NCI-H748 (cell line): Measurements from ENCODE around the gene IL36B.
A peak's percentile ranks its signal among the peaks of the same experiment; 100 is the strongest.

Source experiments
- DNase-seq: peaks from one replicate; lab custom pipeline; 2025; ENCODE audit not compliant: unreplicated experiment; lab: John Stamatoyannopoulos, UW

The IL36B gene

DNA sequence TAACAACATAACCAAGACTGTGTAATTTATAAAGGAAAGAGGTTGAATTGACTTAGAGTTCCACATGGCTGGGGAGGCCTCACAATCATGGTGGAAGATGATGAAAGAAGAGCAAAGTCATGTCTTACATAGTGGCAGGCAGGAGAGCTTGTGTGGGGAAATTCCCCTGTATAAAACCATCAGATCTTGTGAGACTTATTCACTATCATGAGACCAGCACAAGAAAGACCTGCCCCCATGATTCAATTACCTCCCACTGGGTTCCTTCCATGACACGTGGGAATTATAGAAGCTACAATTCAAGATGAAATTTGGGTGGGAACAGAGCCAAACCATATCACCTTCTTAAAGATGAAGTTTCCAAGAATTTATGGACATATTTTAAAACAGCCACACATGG lies 3.9 kb upstream of the IL36B start:
- DNase-seq: no peak

DNA sequence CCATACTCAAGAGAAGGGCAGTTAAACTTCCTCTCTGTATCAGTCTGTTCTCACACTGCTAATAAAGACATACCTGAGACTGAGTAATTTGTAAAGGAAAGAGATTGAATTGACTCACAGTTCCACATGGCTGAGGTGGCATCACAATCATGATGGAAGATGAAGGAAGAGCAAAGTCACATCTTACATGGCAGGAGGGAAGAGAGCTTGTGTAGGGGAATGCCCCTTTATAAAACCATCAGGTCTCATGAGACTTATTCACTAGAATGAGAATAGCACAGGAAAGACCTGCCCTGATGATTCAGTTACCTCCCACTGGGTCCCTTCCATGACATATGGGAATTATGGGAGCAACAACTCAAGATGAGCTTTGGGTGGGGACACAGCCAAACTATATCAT lies 1.4 kb upstream of the IL36B start:
- no peak for DNase-seq

DNA sequence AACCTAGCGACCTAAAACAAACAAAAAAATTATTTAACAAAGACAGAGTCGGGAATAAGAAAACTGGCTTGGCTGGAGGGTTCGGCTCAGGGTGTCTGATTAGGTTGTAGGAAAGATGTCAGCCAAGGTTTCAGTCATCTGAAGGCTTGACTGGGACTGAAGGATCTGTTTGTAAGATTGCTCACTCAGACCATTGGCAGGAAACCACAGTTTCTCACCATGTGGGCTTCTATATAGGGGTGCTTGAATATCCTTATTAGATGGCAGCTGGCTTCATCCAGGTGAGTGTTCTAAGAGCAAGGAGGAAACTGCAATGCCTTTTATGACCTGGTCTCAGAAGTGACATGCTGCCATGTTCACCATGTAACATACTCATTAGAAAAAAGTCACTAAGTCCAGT lies 999 bp upstream of the IL36B start:
- no peak for DNase-seq

DNA sequence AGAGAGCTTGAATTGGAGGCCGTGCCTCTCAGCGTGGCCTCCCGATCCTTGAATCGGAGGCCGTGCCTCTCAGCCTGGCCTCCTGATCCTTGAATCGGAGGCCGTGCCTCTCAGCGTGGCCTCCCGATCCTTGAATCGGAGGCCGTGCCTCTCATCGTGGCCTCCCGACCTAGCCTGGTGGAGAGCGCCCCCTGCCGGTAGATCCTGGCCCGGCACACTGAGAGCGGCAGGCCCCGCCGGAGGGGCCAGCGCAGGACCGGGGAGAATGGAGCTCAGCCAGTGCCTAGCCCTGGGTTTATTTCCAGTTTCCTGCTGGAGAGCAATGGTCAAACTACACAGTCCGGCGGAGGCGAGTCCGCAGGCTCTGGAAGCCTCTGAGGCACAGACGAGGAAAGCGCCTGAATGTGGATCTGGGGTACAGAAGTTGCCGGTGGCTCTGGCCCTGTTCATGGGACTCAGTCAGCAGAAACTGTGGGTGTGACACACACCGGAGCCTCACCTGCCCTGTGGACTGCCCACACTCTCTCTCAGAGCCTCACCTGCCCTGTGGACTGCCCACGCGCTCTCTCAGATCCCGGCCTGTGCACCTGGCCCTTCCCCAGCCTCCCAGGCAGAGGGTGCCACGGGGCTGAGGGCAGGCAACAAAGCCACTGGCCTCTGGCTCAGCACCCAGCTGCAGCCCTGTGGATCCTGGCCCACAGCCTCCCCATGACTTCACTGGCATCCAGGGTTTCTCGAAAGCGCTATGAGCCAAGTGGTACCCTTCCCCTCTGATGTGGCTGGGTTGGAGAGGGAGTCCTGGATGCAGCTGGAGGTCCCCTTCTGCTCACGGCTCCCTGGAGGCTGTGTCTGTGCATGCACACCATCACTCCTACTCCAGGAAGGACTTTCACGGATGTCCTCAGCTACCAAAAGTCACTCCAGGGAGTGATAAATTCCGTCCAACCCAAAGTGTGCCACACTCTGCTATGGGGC lies 1.5 kb downstream of the IL36B start:
- DNase-seq: no peak

DNA sequence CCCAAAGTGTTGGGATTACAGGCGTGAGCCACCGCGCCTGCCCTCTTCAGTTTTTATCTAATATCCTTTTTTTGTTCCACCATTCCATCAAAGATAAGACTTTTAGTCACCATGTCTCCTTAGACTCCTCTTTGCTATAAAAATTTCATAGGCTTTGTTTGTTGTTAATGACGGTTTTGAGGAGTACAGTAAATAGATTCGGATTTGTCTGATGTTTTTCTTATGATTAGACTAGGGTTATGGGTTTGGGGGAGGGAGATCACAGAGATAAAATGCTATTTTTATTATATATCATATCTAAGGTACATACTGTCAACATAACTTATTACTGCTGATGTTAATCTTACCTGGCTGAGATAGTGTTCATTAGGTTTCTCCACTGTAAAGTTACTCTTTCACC lies 6.2 kb downstream of the IL36B start:
- no peak for DNase-seq

DNA sequence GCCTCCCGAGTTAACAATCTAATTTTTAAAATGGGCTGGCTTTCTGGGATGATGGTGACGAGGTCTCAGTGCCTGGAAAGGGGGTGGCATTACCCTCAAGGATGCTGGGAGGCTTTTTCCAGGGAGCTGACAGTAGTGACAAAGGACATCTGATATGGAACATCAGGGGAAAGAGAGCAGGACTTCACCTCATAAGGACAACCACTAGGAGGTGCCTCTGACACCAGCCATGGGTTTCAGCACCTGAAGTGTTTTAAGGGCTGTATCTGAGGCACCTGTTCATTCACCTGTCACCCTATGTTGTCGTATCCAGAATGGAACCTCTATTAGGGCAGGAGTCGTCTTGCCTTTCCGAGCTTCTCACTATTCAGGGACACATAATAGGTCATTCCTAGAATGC lies 10.8 kb downstream of the IL36B start:
- DNase-seq: peak; percentile 7

DNA sequence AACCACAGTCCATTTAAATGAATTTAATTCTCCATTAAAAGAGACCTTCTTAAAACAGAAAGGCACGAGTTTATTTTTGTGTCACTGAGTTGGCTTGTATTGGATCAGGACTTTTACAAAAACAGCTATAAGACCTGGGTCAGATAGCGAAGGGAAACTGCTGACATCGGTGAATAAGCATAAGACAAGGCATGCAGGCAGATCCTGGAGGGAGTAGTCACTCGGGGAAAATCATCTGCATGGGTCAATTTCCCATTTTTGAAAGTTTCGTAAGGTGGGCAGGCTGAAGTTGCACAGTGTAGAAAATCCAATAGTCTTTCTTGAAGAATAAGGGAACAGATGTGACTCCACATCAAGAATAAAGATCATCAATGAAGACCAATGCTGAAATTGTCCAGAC lies 12.9 kb downstream of the IL36B start:
- DNase-seq: no peak

DNA sequence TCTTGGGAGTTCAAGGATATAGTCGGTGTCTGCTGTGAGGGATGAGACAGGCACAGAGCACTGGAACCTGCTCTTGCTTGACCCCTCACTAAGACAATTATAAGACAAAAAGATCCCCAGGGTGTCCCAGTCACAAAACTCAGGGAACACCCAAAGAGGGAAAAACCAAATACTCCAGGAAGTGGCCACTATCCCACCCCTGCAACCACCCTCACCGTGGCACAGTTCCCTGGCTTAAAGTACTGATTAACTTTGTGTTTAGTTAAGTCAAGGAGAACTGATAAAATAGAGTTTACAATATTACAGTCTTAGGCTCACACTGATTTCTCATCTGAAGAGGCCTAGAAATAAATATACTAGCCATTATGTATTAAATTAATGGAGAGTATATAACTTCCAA lies 13.5 kb downstream of the IL36B start:
- DNase-seq: no peak

DNA sequence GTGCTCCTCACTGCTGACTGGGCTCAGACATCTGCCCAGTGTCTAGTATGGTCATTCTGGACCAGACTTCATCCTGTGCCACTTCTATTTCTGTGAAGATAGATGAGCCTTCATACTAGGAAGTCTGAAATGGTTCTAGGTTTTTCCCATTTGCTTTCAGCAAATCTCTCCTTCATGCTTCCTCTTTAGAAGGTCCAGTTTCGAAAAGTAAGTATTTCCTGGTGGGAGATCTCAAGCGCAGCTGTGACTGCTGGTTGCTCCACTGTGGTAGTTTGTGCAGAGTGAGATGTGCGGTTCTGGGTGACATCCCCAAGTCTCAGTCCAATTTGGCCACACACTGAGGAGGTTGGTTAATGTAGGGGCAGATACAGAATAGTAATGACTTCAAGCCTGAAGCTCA lies 14.4 kb downstream of the IL36B start:
- no peak for DNase-seq

DNA sequence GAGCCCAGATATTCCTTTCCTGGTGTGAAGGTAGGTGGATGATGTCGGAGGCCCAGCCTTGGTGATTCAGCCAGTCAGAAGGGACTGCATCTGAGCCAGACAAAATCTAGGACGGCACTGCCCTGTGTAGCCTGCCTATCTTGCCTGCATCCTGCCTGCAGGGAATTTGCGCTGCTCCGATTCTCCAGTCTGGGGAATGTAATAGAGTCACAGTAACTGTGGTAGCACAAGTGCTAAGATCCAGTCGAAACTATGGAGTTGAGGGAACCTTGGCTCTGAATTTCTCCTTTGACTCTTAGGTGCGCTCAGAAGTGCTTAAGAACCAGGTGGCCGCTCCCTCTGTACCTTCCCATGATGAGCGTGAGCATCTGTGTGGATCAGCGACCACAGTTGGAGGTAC lies 15.9 kb downstream of the IL36B start:
- no peak for DNase-seq

DNA sequence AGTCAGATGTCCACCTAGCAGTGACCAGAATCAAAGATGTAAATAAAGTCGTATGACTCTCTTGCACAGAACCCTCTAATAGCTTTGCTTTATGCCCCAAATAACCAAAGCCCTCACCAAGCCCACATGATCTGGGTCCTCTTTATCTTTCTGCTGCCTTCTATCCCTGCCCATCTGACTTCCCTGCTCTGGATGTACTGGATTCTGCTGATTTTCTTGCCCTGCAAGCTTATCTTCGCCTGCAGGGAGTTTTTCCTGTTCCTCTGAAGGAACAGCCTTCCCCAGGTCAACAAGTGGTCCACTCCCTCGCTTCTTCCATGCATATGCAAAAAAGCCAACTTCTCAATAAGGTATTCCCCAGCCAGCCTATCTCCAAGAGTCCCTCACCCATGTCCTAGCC lies 18.7 kb downstream of the IL36B start:
- no peak for DNase-seq

DNA sequence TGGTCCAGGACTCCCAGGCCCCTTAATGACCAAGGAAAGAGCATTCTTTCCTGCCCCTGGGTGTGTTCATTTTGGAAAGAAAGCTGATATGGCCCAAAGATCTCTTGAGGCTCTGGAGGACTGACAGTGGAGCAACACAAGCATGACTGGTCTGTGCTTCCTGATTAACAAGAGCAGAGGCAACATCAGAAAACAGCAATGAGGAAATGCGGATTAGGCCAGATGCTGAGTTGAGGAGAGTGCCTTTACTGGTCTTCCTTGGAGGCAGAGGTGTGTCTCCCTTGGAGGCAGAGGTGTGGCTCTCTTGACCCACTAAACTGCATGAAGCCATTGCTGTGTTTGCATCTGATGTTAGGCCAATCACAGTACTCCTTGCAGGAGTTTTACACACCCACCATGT lies 19.9 kb downstream of the IL36B start:
- no peak for DNase-seq

DNA sequence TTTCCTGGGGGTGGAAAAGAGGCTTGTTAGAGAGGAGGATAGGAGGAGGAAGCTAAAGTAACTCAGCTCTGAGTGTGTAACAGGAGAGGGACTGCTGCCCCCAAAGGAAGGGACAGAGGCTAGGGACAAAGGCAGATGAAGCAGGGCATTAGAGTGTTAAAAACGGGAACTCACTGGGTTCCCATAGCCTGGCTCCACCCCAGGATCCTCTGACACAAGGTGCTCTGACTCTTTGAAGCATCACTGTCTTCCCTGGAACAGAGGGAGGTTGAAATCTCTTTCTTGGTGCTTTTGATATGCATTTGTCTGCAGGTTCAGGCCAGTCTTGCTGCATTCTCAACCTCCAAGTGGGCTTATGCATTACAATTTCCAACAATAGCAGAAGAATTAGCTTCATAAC lies 24.6 kb downstream of the IL36B start:
- no peak for DNase-seq

DNA sequence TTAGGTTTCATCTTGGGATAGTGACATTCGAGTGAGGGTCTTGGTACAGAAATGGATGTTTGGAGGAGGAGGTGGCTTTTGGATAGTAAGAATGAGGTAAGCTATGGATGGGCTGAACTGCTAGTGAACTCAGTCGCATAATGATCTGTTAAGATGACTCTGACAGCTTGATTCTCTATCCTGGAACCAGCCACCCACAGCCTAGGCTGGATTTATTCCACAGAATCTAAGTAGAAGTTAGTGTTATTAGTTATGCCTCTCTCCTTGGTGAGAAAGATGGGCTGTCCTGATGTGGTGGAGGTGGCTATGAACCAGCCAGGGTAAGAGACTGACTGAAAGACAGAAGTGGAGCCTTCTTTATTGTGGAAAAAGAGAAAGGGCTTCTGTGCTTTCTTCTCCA lies 25.0 kb downstream of the IL36B start:
- DNase-seq: no peak

DNA sequence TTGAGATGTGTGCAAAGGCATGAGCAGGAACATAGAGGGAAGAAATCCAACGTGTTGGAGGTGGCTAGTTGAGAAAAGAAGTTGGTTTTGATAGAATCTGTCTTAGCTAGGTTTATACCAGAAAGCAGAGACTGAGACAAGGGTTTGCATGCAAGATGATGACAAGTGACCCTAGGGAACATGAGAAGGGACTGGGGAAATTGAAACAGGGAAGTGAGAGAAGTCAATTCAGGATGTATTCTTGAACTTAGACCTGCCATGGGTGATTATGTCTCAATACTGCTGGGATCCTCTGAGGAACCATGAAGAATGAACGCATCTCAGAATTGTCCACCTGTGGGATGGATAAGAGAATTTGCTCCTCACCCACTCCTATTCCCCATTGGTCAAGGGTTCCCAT lies 26.9 kb downstream of the IL36B start:
- no peak for DNase-seq

DNA sequence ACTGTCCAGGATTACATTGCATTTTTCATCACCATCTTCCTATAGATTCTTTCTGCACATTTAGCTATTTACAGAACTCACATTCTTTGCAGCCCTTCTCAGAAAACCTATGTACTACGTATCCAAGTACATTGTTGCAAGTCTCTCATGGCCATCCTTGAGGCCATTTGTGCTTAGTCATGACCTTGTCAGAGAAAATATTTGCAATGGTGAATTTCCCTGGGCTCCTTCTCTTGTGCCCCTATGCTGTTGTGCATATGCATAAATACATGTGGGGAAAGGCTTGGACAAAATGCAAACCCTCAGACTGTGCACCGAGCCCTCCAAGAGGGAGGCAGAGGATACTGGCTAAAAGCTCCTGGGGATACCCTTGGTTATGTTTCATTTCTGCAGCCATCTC lies 27.9 kb downstream of the IL36B start:
- DNase-seq: no peak

DNA sequence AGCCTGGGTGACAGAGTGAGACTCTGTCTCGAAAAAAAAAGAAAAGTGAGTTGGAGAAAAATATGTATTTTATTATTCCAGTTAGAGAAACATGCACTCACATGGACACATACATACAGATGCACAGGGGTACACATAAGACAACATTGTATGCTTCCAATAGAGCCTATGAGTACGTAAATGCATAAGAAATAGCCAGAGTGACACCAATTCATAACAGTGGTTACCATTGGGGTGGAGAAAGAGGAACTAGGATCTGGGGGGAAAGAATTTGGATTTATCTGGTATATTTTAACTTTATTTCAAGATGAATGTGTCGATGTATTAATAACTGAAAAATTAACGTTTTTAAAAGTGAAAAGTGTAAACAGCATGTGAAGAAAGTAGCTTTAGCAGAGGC lies 31.4 kb downstream of the IL36B start:
- DNase-seq: no peak

DNA sequence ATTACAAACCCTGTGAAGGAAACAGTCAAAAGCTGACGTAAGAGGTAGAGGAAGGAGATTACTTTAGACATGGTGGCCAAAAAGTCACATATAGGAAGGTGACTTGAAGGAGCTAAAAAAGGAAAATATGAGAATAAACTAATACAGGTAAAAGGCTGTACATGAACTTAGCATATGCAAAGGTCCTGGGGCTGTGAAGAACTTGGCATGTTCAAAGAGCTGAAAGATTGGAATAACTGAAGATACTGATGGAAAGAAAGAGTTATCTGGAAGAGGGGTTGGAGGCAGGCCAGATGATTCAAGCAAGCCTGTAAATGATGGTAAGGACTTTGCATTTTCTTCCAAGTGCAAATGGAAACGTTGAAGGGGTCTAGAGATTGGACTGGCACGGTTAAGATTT lies 34.2 kb downstream of the IL36B start:
- no peak for DNase-seq

DNA sequence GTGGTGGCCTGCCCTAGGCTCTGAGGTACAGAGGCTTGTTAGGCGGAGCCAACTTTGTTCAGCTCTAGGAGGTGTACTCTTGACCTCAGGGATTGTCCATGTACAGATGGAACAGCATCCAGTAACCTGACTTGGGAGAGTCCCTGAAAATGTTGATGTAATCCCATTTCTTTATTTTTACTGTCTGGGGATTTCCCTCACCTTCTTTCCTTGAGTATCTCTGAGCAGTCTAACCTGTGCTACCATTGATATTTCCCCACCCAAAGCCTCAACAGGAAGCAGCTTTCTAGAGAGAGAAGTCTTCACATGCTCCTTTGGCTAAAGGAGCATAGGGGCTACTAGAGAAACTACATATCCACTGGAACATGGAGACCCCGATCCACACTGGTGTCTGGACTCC lies 37.0 kb downstream of the IL36B start:
- DNase-seq: no peak

DNA sequence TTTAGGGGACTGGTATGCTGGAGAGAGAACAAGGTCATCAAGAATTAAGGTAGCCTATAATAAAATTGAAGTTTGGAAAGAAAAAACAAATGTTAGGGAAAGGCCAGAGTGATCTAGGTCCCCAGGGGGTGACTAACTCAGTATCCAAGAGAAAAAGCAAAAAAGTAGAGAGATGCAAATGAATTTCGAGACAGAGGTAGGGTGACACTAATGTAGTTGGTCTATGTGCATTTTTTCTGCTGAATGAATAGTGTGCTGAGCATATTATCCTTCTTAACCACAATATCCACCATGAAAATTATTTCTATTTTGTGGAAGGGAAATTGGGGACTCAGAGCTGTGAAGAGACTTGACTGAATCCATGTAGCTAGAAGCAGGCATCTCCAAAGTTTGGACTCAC lies 37.6 kb downstream of the IL36B start:
- DNase-seq: no peak

DNA sequence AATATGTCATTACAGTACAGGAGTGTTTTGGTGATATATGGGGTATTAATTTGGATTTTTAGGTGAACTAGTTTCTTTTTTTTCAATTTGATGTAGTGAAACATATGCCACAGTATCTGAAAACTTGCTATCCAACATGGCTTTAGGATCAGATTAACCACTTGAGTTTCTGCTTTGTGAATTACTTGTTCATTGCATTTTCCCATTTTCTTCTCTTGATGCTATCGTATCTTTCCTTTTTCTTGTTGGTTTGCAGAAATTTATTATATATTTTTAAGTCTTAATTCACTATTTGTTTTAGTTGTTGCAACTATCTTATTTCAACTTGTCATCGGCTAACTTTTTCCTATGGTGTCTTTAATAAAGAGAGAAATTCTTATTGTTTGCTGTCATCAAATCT lies 38.6 kb downstream of the IL36B start:
- no peak for DNase-seq

DNA sequence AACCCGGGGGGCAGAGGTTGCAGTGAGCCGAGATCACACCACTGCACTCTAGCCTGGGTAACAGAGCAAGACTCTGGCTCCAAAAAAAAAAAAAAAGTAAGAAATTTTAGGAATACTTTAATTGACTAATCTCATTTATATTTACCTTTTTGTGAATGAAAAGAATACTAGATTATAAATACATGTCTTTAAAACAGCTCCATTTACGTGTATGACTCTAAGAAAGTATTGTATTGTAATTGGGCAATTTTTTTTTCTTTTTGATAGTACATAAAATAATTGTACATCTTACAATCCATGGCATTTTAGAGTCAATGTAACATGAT lies 39.4 kb downstream of the IL36B start:
- no peak for DNase-seq
